Parathyroid adenoma (tissue), 2 donors: ENCODE results near the gene SYPL1.

ENCODE experiments used
- H2AFZ ChIP-seq: fragments of 300-600 bp; sonication (generic); one replicate; pipeline ENCODE4 v1.7.0; 2017; ENCODE audit warnings: antibody characterized with exemption, mild to moderate bottlenecking
- H3K27ac ChIP-seq: fragments of 300-600 bp; sonication (generic); one replicate; pipeline ENCODE4 v1.7.0; 2017
- H3K27me3 ChIP-seq: fragments of 300-600 bp; sonication (generic); one replicate; pipeline ENCODE4 v1.7.0; 2017; ENCODE audit warnings: low read length; ENCODE audit not compliant: control insufficient read depth, insufficient read depth
- H3K36me3 ChIP-seq: fragments of 300-600 bp; sonication (generic); one replicate; pipeline ENCODE4 v1.7.0; 2017; ENCODE audit warnings: low read length; ENCODE audit not compliant: control insufficient read depth, insufficient read depth
- H3K4me1 ChIP-seq: fragments of 300-600 bp; sonication (generic); one replicate; pipeline ENCODE4 v1.7.0; 2017; ENCODE audit warnings: control low read depth
- H3K4me2 ChIP-seq: fragments of 300-600 bp; sonication (generic); one replicate; pipeline ENCODE4 v1.7.0; 2017; ENCODE audit warnings: low read length
- H3K4me3 ChIP-seq: fragments of 300-600 bp; sonication (generic); one replicate; pipeline ENCODE4 v1.7.0; 2017; ENCODE audit warnings: low read depth, low read length
- H3K79me2 ChIP-seq: fragments of 300-600 bp; sonication (generic); one replicate; pipeline ENCODE4 v1.7.0; 2017; ENCODE audit warnings: control low read depth
- H3K9ac ChIP-seq: fragments of 300-600 bp; sonication (generic); one replicate; pipeline ENCODE4 v1.7.0; 2017; ENCODE audit warnings: mild to moderate bottlenecking
- H3K9me3 ChIP-seq: fragments of 300-600 bp; sonication (generic); one replicate; pipeline ENCODE4 v1.7.0; 2017; ENCODE audit warnings: low read length; ENCODE audit not compliant: control insufficient read depth
- CTCF ChIP-seq: fragments of 300-600 bp; sonication (generic); IDR thresholded peaks from one replicate; pipeline ENCODE4 v1.7.0; 2017; ENCODE audit warnings: antibody characterized with exemption, mild to moderate bottlenecking
- donor health status: primary hyperparathyroidism.

Gene SYPL1

GRCh38 chr7:106050002-106050745 is 61.9 kb downstream of the SYPL1 start:
- Histone ChIP-seq H3K79me2 (no peaks in the 10 kb centered on the region), H3K27me3 (no peaks in the 10 kb centered on the region), H2AFZ (no peak overlapping the region), H3K4me2 (no peak overlapping the region), H3K9ac (no peak overlapping the region), H3K36me3 (no peaks in the 10 kb centered on the region), H3K9me3 (no peaks in the 10 kb centered on the region), H3K4me1 (no peaks in the 10 kb centered on the region), H3K27ac (no peak overlapping the region), H3K4me3 (no peak overlapping the region)
- TF ChIP-seq CTCF = no peak

GRCh38 chr7:106049139-106049752 is 62.9 kb downstream of the SYPL1 start:
- no peaks in the 10 kb centered on the region for H3K9me3 ChIP-seq
- no peaks in the 10 kb centered on the region for H3K79me2 ChIP-seq
- no peak overlapping the region for H3K4me2 ChIP-seq
- H3K27me3 ChIP-seq = no peaks in the 10 kb centered on the region
- H3K4me1 ChIP-seq = no peaks in the 10 kb centered on the region
- no peaks in the 10 kb centered on the region for H3K36me3 ChIP-seq
- H3K9ac ChIP-seq = no peak overlapping the region
- no peak overlapping the region for H2AFZ ChIP-seq
- TF ChIP-seq CTCF = no peak
- no peak overlapping the region for H3K27ac ChIP-seq
- H3K4me3 ChIP-seq = no peak overlapping the region

GRCh38 chr7:106048706-106049020 is 63.4 kb downstream of the SYPL1 start:
- Histone ChIP-seq H3K4me1 (no peaks in the 10 kb centered on the region), H2AFZ (no peak overlapping the region), H3K79me2 (no peaks in the 10 kb centered on the region), H3K36me3 (no peaks in the 10 kb centered on the region), H3K9ac (no peak overlapping the region), H3K9me3 (no peaks in the 10 kb centered on the region), H3K4me3 (no peak overlapping the region), H3K4me2 (no peak overlapping the region), H3K27me3 (no peaks in the 10 kb centered on the region), H3K27ac (no peak overlapping the region)
- TF ChIP-seq CTCF = no peak

- H3K4me2 ChIP-seq = no peak overlapping the region
- no peaks in the 10 kb centered on the region for H3K36me3 ChIP-seq
- H3K79me2 ChIP-seq = no peaks in the 10 kb centered on the region
- no peaks in the 10 kb centered on the region for H3K27me3 ChIP-seq
- no peak for TF ChIP-seq CTCF
- no peak overlapping the region for H3K27ac ChIP-seq
- no peak overlapping the region for H2AFZ ChIP-seq
- no peak overlapping the region for H3K9ac ChIP-seq
- no peaks in the 10 kb centered on the region for H3K9me3 ChIP-seq
- H3K4me3 ChIP-seq = no peak overlapping the region
- H3K4me1 ChIP-seq = no peaks in the 10 kb centered on the region
Observed at GRCh38 chr7:106047818-106048705, 64.0 kb downstream of the SYPL1 start.
